ENCODE results near the gene GNRH2.

DNA sequence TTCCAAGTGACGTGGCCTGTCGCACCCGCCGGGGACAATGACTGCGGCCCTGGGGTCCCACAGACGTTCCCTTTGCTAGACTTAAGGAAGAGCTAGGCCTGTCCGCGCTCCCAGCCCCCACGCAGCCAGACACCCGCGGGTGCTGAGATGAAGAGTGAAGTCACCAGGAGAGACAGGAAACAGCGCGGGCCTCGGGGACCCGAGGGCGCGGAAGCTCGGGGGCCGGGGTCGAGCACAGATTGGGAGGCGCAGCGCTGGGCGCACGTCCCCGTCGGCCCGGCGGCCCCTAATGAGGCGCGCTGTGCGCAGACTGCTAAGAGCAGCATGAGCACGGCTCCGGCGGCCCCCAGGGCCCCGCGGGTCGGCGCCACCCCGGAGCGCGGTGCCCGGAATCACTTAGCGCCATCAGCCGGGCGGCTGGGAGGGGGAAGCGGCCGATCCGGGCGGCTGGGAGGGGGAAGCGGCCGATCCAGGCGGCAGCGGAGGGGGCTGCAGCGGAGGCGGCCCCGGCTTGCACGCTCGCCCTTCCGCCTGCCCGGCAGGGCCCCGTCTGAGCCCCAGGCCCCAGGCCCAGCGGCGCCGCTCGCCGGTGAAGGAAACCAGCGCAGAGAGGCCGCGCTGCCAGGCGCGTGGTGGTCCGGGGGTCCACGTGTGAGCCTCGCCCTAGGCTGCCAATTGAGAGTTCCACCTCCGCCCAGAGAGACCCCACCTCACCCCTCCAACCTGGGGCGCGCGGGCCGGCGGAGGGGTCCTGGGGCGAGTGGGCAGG, 49.4 kb downstream of the GNRH2 start:
- TF ChIP-seq, protein P1, sequence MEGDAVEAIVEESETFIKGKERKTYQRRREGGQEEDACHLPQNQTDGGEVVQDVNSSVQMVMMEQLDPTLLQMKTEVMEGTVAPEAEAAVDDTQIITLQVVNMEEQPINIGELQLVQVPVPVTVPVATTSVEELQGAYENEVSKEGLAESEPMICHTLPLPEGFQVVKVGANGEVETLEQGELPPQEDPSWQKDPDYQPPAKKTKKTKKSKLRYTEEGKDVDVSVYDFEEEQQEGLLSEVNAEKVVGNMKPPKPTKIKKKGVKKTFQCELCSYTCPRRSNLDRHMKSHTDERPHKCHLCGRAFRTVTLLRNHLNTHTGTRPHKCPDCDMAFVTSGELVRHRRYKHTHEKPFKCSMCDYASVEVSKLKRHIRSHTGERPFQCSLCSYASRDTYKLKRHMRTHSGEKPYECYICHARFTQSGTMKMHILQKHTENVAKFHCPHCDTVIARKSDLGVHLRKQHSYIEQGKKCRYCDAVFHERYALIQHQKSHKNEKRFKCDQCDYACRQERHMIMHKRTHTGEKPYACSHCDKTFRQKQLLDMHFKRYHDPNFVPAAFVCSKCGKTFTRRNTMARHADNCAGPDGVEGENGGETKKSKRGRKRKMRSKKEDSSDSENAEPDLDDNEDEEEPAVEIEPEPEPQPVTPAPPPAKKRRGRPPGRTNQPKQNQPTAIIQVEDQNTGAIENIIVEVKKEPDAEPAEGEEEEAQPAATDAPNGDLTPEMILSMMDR (conservative IDR thresholded peaks at IDR 0.05 in 1 of 2, IDR thresholded peaks at IDR 0.05 in 1 of 2; ENCODE audit: low read depth in 1 of 2, low read length in 2 of 2): no peak
- peak; percentile 50 for TF ChIP-seq EZH2 (IDR thresholded peaks at IDR 0.05; ENCODE audit: low read length, missing control alignments)
